Choroid plexus epithelial cell (primary cell): Measurements from ENCODE around the gene PTPN14.
A peak's percentile ranks its signal among the peaks of the same experiment; 100 is the strongest.

ENCODE experiments used
- DNase-seq: peaks from one replicate; pipeline ENCODE4 v3.0.0-alpha.2; 2010; ENCODE audit warnings: low read depth
- H3K4me3 ChIP-seq: 2 replicates; pipeline ENCODE4 v1.5.1; 2011; ENCODE audit warnings: low read depth, mild to moderate bottlenecking, control low read depth, low read length, moderate library complexity
- TF ChIP-seq, protein P1 (sequence below): conservative IDR thresholded peaks from 2 replicates; pipeline ENCODE4 v1.5.1; 2011; ENCODE audit warnings: low read depth, mild to moderate bottlenecking, control low read depth, inconsistent platforms, low read length, moderate library complexity

The PTPN14 gene

DNA sequence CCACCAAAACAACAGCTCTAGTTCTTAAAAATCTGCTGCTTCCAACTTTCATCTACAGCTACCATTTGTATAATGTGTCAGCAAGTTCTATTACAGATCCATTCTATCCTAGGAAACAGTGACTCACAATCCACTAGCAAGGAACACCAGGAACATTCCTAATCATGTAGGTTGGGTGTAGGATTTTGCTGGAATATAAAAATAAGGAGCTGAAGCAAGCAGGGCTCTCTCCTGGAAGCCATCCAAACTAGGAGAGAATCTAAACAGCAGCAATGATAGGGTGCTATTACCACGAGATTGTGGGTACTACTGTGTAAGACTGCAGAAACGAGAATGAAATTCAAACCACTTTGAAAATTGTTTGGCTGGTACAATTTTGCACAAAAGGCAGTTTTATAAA, 135.0 kb downstream of the PTPN14 start:
- H3K4me3 ChIP-seq, result no peak overlapping the region
- TF ChIP-seq, protein P1, sequence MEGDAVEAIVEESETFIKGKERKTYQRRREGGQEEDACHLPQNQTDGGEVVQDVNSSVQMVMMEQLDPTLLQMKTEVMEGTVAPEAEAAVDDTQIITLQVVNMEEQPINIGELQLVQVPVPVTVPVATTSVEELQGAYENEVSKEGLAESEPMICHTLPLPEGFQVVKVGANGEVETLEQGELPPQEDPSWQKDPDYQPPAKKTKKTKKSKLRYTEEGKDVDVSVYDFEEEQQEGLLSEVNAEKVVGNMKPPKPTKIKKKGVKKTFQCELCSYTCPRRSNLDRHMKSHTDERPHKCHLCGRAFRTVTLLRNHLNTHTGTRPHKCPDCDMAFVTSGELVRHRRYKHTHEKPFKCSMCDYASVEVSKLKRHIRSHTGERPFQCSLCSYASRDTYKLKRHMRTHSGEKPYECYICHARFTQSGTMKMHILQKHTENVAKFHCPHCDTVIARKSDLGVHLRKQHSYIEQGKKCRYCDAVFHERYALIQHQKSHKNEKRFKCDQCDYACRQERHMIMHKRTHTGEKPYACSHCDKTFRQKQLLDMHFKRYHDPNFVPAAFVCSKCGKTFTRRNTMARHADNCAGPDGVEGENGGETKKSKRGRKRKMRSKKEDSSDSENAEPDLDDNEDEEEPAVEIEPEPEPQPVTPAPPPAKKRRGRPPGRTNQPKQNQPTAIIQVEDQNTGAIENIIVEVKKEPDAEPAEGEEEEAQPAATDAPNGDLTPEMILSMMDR, result no peak
- peak; percentile 55 for DNase-seq

DNA sequence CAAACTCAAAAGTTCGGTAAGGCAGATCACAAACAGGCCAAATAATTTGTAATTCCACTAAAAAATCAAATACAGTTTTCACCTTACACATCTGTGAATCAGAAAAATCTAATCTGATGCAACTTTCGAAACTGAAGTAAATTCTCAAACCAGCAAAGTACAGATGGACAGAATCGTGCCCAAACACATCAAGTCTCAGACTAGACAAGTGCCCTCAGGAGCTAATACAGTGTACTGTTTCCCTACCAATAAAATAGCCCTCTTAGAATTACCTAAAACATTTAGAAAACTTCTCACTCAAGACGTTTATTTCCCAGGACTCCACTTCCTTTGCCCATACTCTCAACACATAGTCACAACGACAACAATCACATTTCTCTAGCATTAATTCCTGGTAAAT, 136.3 kb downstream of the PTPN14 start:
- no peak overlapping the region for H3K4me3 ChIP-seq
- TF ChIP-seq, protein P1, result no peak
- DNase-seq, result no peak

DNA sequence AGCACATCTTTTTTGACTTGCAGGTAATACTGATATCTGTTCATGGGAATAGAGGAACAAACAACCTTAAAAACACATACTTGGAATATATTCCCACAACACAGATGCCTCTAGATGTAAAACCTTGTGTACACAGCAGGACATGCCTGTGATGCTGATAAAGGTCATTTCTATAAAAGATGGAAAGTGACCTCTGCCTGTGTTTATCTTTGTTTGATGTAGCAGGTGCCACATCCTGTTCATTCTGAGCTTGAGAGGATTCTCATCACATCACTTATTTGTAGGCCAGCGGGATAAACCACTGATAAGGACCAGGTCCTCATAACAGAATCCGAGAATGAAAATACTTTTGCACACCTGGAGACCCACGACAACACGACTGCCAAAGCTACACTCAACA, 136.7 kb downstream of the PTPN14 start:
- DNase-seq, result no peak
- TF ChIP-seq, protein P1, result no peak
- H3K4me3 ChIP-seq, result no peak overlapping the region

DNA sequence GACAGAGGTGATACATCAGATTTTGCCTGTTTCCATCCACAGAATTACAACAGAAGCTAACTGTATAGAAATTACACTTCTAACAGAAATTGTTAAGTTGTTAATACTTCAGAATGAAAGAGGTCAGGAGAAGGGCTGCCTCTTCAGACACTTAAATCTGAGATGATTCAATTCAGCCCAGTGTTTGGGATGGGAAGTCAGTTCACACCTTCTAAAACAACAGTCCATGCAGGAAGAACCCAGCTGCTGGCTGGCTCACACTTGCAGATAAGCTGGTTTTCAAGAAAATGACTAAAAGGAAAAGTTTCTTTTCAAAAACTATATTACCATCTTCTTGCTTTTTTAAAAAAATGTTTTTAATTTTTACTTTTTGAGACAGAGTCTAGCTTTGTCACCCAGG, 138.1 kb downstream of the PTPN14 start:
- H3K4me3 ChIP-seq, result no peak overlapping the region
- TF ChIP-seq, protein P1, result no peak
- DNase-seq, result no peak

DNA sequence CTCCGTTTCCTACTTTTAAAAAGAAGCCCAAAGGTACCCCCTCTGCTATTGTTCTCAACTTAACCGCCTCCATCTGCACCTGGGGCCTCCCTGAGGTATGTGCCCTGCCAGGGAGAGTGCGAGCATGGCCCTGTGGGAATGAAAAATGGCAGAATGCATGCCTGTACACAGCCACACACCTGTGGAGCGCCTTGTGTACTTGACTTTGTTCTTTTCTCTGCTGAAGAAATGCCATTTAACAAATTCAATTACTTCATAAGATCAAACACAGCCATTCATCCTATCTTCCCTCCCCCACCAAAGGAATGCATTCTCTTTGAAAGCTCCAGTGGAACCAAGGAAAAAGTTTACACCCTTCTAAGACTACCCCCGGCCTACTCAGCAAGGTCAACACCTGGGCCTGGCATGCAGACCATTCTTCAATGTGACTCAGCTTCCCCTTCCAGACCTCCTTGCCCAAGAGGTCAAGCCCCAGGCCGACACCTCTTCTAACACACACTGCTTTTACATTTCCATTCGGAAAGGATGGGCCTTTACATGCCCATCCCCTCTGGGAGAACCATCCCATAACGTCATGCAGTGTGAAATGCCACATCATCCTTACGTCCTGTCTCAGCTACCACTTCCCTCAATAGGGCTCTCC, 146.7 kb downstream of the PTPN14 start:
- TF ChIP-seq, protein P1, result no peak
- peak; percentile 54 for DNase-seq
- H3K4me3 ChIP-seq, result no peak overlapping the region

DNA sequence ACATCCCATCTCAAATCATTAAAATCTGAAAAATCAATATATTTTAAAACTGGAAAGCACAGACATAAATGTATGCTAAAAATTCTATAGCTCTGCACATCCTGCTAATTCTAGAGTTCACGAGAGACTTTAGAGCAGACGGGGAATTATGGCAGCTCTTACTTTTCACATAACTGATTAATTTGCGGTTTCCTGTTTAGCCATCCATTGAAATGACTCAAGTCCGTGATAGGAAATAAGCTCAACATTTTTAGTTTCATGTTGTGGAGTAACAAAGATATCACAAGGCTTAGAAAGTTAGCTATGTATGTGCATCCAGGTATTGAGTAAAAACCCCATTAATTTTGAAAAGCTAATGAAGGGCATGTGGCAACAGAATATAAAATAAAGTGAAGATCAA, 147.2 kb downstream of the PTPN14 start:
- DNase-seq, result peak; percentile 77
- H3K4me3 ChIP-seq, result no peak overlapping the region
- TF ChIP-seq, protein P1, result no peak

DNA sequence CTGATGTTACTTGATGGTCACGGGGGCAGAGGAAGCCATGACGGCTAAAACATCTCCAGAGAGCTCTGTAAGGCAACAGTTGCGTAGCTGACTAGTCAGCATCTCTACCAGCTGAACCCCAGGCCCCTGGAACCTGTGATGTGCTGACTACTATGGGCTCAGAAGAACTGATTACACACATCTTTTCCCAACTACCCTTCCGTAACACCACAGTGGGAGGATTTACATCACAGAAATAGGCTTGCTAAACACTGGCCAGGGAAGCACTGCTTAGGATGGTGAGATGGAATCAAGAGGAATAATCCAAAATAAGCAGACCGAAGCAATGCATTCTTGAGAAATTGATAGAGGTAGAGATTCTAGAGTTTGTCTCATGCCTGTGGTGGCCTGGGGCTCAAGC, 148.0 kb downstream of the PTPN14 start:
- TF ChIP-seq, protein P1, result no peak
- DNase-seq, result no peak
- no peak overlapping the region for H3K4me3 ChIP-seq
